NCI-H69 (cell line): ENCODE measurements around the gene TP73.

Source experiments
- DNase-seq: peaks from one replicate; lab custom pipeline; 2025; lab: John Stamatoyannopoulos, UW

Gene TP73

GRCh38 chr1:3651930-3652547 is at the start of gene TP73:
TP73 (plus strand) TSS chr1:3652516; CDS start chr1:3682366, 29,850 bp downstream.
- peak; percentile 88 for DNase-seq

DNA sequence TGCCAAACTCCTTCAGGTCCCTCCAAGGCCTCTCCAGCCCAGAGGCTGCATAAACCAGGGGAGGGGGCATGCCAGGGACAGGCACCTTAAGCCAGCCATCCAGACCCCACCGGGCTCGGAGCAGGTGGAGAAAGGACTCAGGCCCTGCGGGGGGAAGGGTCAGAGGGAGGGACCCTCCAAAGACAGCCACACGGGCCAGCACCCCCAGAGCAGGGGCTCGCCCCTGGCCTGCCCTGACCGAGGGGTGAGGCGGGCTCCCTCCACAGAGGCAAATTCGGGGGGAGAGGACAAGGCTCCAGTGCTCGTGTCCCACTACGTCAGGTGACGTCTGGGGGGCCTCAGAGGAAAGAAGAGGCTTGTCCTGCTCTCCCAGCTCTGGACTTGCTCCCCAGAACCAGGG is 49.2 kb upstream of the TP73 start:
- no peak for DNase-seq

- no peak for DNase-seq
Measured at GRCh38 chr1:3603571-3604467, 48.5 kb upstream of the TP73 start.

- DNase-seq = no peak
Measured at GRCh38 chr1:3604468-3604974, 47.8 kb upstream of the TP73 start.

DNA sequence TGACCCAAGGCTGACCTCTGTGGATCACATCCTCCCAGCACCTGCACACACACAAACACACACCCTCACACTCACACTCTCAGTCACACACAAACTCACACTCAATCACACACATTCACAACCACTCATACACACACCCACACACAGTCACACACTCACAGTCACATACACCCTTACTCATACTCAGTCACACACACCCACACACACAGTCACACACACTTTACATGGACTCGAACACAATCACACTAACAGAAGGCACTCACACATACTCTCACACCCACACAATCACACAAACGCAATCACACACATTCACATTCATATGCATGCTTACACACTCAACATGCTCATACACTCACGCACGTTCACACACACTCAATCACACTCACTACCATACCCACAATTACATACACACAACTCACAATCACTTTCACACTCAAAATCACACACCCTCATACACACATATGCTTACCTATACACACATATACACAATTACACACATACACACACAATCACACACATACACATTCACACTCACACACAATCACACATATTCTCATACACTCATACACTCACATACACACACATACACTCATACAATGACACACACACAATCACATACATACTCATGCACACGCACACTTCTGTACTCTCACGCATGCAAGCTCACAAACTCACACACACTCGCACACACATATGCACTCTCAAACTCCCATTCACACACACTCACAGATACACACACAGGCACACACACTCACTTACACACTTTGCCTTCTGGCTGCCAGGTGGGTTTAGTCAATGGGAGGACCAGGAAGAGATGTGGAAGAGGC is 47.1 kb upstream of the TP73 start:
- no peak for DNase-seq

- DNase-seq = no peak
Measured at GRCh38 chr1:3606779-3607702, 45.3 kb upstream of the TP73 start.

DNA sequence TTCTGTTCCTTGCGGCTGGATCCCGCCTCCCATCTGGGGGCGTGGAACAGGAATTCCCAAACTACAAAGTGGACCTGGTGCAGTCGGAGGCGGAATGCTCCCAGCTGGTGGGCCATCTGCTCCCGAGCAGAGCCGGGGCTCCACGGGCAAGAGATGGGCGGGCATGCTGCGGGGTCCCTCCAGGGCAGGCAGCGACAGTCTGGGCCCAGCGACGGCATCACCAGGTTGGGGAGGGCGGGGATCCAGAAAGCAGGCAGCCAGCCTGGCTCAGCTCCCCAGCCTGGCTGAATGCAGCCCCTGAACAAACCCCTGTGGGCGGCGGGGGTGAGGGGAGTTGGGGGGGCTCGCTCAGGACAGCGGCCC is 44.6 kb upstream of the TP73 start:
- no peak for DNase-seq

DNA sequence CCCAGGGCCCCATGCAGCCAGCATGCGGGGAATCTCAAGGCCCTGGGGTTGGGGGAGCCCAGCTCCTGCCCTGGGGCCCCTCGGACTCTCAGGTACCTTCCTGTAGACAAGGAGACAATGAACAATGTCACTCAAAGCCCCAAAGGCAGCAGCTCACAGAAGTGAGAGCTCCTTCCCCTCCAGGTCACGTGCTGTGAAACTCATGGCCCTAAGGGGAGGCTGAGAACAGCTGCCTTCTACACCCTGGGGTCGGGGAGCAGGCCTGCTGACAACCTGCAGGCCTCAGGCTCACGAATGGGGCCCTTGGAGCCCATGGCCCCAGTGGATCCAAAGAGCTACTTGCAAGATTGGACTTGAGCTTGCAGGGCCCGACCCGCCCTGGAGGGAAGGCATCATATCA is 44.2 kb upstream of the TP73 start:
- DNase-seq = no peak

GRCh38 chr1:3609016-3609768 is 43.1 kb upstream of the TP73 start:
- peak; percentile 1 for DNase-seq

- no peak for DNase-seq
Measured at GRCh38 chr1:3609769-3610526, 42.4 kb upstream of the TP73 start.

GRCh38 chr1:3610527-3611169 is 41.7 kb upstream of the TP73 start:
- peak; percentile 54 for DNase-seq

GRCh38 chr1:3611170-3612019 is 40.9 kb upstream of the TP73 start, which contains the start of gene MEGF6:
MEGF6 (minus strand) TSS chr1:3611508; CDS start chr1:3611268, 240 bp downstream.
- peak; percentile 85 for DNase-seq

DNA sequence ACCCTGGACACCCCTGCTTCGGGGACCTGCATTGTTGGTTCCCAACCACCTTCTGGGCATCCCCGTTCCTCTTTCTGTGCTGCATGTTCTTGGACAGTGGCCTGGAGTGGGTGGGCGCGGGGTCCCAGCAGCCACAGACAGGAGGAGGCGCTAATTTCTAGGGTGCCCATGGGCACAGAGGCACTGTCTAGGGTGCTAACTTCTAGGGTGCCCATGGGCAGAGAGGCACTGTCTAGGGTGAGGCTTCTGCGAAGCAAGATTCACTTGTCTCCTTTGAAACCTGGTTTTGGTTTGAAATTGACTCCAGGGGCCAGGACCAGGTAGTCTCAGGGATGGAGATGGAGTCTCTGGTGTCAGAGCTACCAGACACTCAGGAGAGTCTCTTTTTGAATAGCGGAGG is 40.2 kb upstream of the TP73 start:
- no peak for DNase-seq

- peak; percentile 28 for DNase-seq
Measured at GRCh38 chr1:3614755-3615742, 37.3 kb upstream of the TP73 start.

DNA sequence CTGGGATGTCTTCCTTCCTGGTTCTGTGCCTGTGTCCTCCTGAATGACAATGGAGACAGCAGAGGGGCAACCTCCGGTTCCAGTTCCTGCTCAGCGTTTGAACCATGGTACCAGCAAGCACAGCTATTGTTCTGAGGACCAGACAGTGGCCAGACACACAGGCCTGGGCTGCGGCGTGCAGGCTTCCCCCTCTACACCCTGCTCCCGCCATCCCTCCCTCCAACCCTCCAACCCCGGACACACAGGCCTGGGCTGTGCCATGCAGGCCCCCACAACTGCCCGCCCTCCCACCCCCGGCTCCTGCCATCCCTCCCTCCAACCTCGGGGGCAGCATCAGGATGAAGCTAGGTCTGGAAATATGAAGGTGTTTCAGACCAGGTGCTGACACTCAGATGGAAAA is 35.5 kb upstream of the TP73 start:
- no peak for DNase-seq

DNA sequence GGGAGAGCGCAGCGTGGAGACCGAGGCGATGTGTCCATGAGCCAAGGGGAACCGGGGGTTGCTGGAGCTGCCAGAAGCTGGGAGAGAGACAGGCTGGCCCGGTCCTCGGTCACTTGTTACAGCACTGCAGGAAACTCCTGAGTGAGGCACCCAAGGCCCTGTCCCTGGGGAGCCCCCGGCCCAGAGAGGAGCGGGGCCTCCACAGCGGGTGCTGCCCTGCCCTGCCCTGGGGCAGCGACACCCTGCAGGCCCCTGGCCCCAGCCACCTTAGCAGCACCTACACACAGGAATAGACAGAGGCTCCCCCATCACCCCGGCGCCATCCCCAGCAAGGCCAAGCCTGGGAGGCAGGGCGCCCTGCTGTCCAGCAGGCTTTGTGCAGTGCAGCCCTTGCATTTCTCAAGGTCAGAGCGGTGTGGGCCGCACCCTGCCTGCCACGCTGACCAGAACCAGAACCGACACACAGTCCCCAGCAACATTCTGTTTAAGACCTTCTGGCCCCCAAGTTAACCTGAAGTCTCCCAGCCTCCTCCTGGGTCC is 34.4 kb upstream of the TP73 start:
- no peak for DNase-seq

- DNase-seq = no peak
Measured at GRCh38 chr1:3618531-3618880, 33.8 kb upstream of the TP73 start.
